Fibroblast of villous mesenchyme (primary cell): Measurements from ENCODE around the gene SHOX. TPM values are rescaled to one million over a fixed set of nuclear protein-coding genes. Genes with fewer than 3 reads are reported as not detected.

Experiments
- DNase-seq: peaks from one replicate; pipeline ENCODE4 v3.0.0-alpha.2; 2010; ENCODE audit warnings: low read depth
- H3K4me3 ChIP-seq: 2 replicates; pipeline ENCODE4 v1.5.1; 2011; ENCODE audit warnings: low read depth, mild to moderate bottlenecking, low read length
- CTCF ChIP-seq: IDR thresholded peaks from 2 replicates; pipeline ENCODE4 v1.5.1; 2012; ENCODE audit warnings: low read depth, mild to moderate bottlenecking, low read length; ENCODE audit not compliant: insufficient read depth
- total RNA-seq: library from RNA; depleted of rRNA; stranded (reverse); fragments of >200 nt; gene quantifications from 2 replicates; pipeline ENCODE4 v1.2.3, GENCODE V29; 2012

The SHOX gene
- total RNA-seq, 1 donor, result not detected

DNA sequence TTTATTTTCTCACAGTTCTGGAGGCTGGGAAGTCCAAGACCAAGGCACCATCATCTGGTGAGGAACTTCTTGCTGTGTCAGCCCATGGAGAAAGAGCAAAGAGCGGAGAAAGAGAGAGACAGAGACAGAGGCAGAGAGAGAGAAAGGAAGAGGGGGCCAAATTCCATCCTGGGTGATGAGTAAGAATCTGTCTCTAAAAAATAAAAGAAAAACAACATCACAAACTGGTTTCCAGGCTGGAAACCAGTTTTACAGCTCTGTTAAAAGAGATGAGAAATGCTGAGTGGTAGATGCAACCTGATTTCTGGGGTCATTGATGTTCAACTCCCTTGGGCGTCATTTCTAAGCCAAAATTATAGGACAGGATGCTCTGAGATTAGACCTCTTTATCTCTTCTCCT, 72.9 kb downstream of the SHOX start:
- no peak overlapping the region for H3K4me3 ChIP-seq
- DNase-seq, result no peak
- TF ChIP-seq CTCF, result no peak

DNA sequence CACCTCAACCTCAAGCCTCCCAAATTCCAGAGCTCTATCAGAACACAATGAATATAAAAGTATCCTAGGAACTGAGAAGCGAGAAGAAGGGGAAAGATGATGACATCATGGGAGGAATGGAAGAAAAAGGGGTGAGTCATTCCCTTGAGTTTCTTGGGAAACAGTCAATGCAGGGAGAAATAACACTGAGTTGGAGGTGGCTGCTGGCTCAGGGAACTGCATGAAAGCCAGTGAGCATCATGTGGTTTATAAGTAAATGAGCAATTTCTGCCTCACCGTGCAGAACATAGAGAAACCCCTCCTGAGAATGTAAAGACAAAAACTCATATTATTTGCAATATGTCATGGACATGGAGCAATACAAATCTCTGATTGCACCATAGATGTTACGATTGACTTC, 73.3 kb downstream of the SHOX start:
- no peak for DNase-seq
- TF ChIP-seq CTCF, result no peak
- H3K4me3 ChIP-seq, result no peak overlapping the region

Other genes starting within 250 kb of the SHOX start
- gene PPP2R3B, start 243.9 kb upstream of the SHOX start, total RNA-seq, result 9.1 and 15.1 TPM in 2 replicates